Muscle of leg (tissue), 11 donors: ENCODE data around the gene FRMPD4. TPM values are rescaled to one million over a fixed set of nuclear protein-coding genes. Genes with fewer than 3 reads are reported as not detected.
"Not testable (repeated sequence)": the region's sequence is repeated elsewhere in the genome, so short reads cannot be mapped to it uniquely, and the experiment has no call there.

Experiments
- DNase-seq: peaks from one replicate; pipeline ENCODE4 v3.0.0; 2013
- H3K27ac ChIP-seq: one replicate; pipeline ENCODE4 v1.5.1; 2013; ENCODE audit warnings: mild to moderate bottlenecking, low read length, control low read depth
- H3K27me3 ChIP-seq: one replicate; pipeline ENCODE4 v1.6.1; 2013; ENCODE audit warnings: low read length; ENCODE audit not compliant: control insufficient read depth, insufficient read depth
- H3K36me3 ChIP-seq: one replicate; pipeline ENCODE4 v1.6.1; 2013; ENCODE audit warnings: low read length; ENCODE audit not compliant: control insufficient read depth, insufficient read depth
- H3K4me1 ChIP-seq: one replicate; pipeline ENCODE4 v1.6.1; 2013; ENCODE audit warnings: low read length; ENCODE audit not compliant: control insufficient read depth, insufficient read depth
- H3K4me3 ChIP-seq: one replicate; pipeline ENCODE4 v1.5.1; 2013; ENCODE audit warnings: low read length, control low read depth
- H3K9me3 ChIP-seq: replicated peaks from 2 replicates; pipeline ENCODE4 v1.6.1; 2013; ENCODE audit warnings: low read depth, low read length; ENCODE audit not compliant: control insufficient read depth
- WGBS: methylation state at CpG from one replicate; pipeline ENCODE4 v1.1.5; 2013; ENCODE audit warnings: missing lambda C conversion rate; ENCODE audit not compliant: insufficient coverage; 5-methylcytosine and 5-hydroxymethylcytosine counted together
- polyA plus RNA-seq, 8 donors: library from polyadenylated mRNA; unstranded; fragments of 120-200 nt; gene quantifications; one replicate each; pipeline versions ENCODE4 v1.2.1 to v1.2.3, GENCODE V29; 2013; ENCODE audit warnings: inconsistent platforms in 1 of 8, low replicate concordance in 1 of 8; ENCODE audit not compliant: insufficient read length in 8 of 8, insufficient read depth in 1 of 8
- total RNA-seq: library from RNA; stranded (reverse); fragments of 120-200 nt; gene quantifications from one replicate; pipeline ENCODE4 v1.2.4, GENCODE V29; 2013

Gene FRMPD4
- total and polyA plus RNA-seq, 9 donors: 0.34 to 1.2 (median 0.64) TPM

GRCh38 chrX:12488220-12488619 is 349.9 kb downstream of the FRMPD4 start:
- Histone ChIP-seq H3K27ac (no peak overlapping the region), H3K9me3 (no peaks in the 10 kb centered on the region), H3K27me3 (no peaks in the 10 kb centered on the region), H3K4me1 (no peaks in the 10 kb centered on the region), H3K36me3 (no peaks in the 10 kb centered on the region), H3K4me3 (no peak overlapping the region)
- DNase-seq: no peak

GRCh38 chrX:12488771-12489170 is 350.5 kb downstream of the FRMPD4 start:
- no peak overlapping the region for H3K4me3 ChIP-seq
- H3K36me3 ChIP-seq: no peaks in the 10 kb centered on the region
- H3K4me1 ChIP-seq: no peaks in the 10 kb centered on the region
- no peak overlapping the region for H3K27ac ChIP-seq
- no peaks in the 10 kb centered on the region for H3K27me3 ChIP-seq
- 73% methylated on average over 2 of the region's 2 CpGs for WGBS
- H3K9me3 ChIP-seq: no peaks in the 10 kb centered on the region
- no peak for DNase-seq

- peaks cover under 1% of the 10 kb centered on the region for H3K27me3 ChIP-seq
- no CpG with 5 or more reads among the region's 3 CpGs for WGBS
- H3K4me3 ChIP-seq: no peak overlapping the region
- no peak overlapping the region for H3K27ac ChIP-seq
- no peaks in the 10 kb centered on the region for H3K36me3 ChIP-seq
- no peaks in the 10 kb centered on the region for H3K4me1 ChIP-seq
- DNase-seq: no peak
- no peaks in the 10 kb centered on the region for H3K9me3 ChIP-seq
These were observed 351.1 kb downstream of the FRMPD4 start for GRCh38 chrX:12489341-12489740.

- Histone ChIP-seq H3K4me3 (no peak overlapping the region), H3K4me1 (no peaks in the 10 kb centered on the region), H3K9me3 (no peaks in the 10 kb centered on the region), H3K27me3 (peaks cover 5% of the 10 kb centered on the region), H3K36me3 (no peaks in the 10 kb centered on the region), H3K27ac (no peak overlapping the region)
- DNase-seq: no peak
- 62% methylated on average over 8 of the region's 11 CpGs for WGBS
These were observed 356.3 kb downstream of the FRMPD4 start for GRCh38 chrX:12494400-12495138.

GRCh38 chrX:12496343-12496742 is 358.1 kb downstream of the FRMPD4 start:
- no peak overlapping the region for H3K27ac ChIP-seq
- H3K9me3 ChIP-seq: no peaks in the 10 kb centered on the region
- H3K4me1 ChIP-seq: no peaks in the 10 kb centered on the region
- WGBS: no CpG with 5 or more reads among the region's 4 CpGs
- no peak overlapping the region for H3K4me3 ChIP-seq
- no peaks in the 10 kb centered on the region for H3K36me3 ChIP-seq
- H3K27me3 ChIP-seq: peaks cover 5% of the 10 kb centered on the region
- DNase-seq: no peak

- H3K9me3 ChIP-seq: no peaks in the 10 kb centered on the region
- no peaks in the 10 kb centered on the region for H3K36me3 ChIP-seq
- H3K27me3 ChIP-seq: peaks cover 5% of the 10 kb centered on the region
- WGBS: 72% methylated on average over 2 of the region's 8 CpGs
- H3K4me1 ChIP-seq: no peaks in the 10 kb centered on the region
- no peak overlapping the region for H3K4me3 ChIP-seq
- H3K27ac ChIP-seq: no peak overlapping the region
- no peak for DNase-seq
These were observed 359.7 kb downstream of the FRMPD4 start for GRCh38 chrX:12497832-12498591.

- 9% methylated on average over 1 of the region's 3 CpGs for WGBS
- no peak overlapping the region for H3K27ac ChIP-seq
- H3K9me3 ChIP-seq: no peaks in the 10 kb centered on the region
These were observed 366.9 kb downstream of the FRMPD4 start for GRCh38 chrX:12505127-12505526.

GRCh38 chrX:12515384-12515783 is 377.1 kb downstream of the FRMPD4 start:
- H3K4me1 ChIP-seq, H3K27me3 ChIP-seq, DNase-seq, H3K9me3 ChIP-seq, H3K27ac ChIP-seq, H3K4me3 ChIP-seq, H3K36me3 ChIP-seq: not testable (repeated sequence)
- no CpG with 5 or more reads among the region's 2 CpGs for WGBS

More at GRCh38 chrX:12505127-12505526, 366.9 kb downstream of the FRMPD4 start:
- no peaks in the 10 kb centered on the region for H3K36me3 ChIP-seq
- peaks cover 2% of the 10 kb centered on the region for H3K27me3 ChIP-seq
- H3K4me1 ChIP-seq: no peaks in the 10 kb centered on the region
- H3K4me3 ChIP-seq: no peak overlapping the region
- no peak for DNase-seq

GRCh38 chrX:12526306-12526705 is 388.0 kb downstream of the FRMPD4 start:
- no peak overlapping the region for H3K27ac ChIP-seq
- WGBS: 40% methylated on average over 3 of the region's 5 CpGs
- H3K4me1 ChIP-seq: no peaks in the 10 kb centered on the region
- H3K4me3 ChIP-seq: no peak overlapping the region
- no peaks in the 10 kb centered on the region for H3K9me3 ChIP-seq
- no peaks in the 10 kb centered on the region for H3K36me3 ChIP-seq
- H3K27me3 ChIP-seq: peaks cover 7% of the 10 kb centered on the region
- DNase-seq: no peak

- H3K4me1 ChIP-seq, H3K36me3 ChIP-seq, H3K27ac ChIP-seq, H3K27me3 ChIP-seq, H3K4me3 ChIP-seq, DNase-seq, H3K9me3 ChIP-seq: not testable (repeated sequence)
- 78% methylated on average over 5 of the region's 11 CpGs for WGBS
These were observed 399.8 kb downstream of the FRMPD4 start for GRCh38 chrX:12538096-12538495.
